HAP-1 (cell line): Measurements from ENCODE around the gene CLASP1.

Experiments used
- DNase-seq, 2 experiments: peaks; one replicate each; pipeline ENCODE4 v3.0.0-alpha.2; 2016 to 2020; ENCODE audit warnings: low spot score in 2 of 2
- H3K27me3 ChIP-seq: fragments of 250-450 bp; sonication (Bioruptor Pico); 2 replicates; pipeline ENCODE4 v1.5.1; 2020; ENCODE audit warnings: low read depth, mild to moderate bottlenecking, moderate library complexity
- H3K36me3 ChIP-seq: fragments of 250-450 bp; sonication (Bioruptor Pico); replicated peaks from 2 replicates; pipeline ENCODE4 v1.5.1; 2020; ENCODE audit warnings: mild to moderate bottlenecking
- H3K4me1 ChIP-seq: fragments of 250-450 bp; sonication (Bioruptor Pico); 2 replicates; pipeline ENCODE4 v1.5.1; 2020; ENCODE audit warnings: mild to moderate bottlenecking
- H3K4me3 ChIP-seq: fragments of 250-450 bp; sonication (Bioruptor Pico); 2 replicates; pipeline ENCODE4 v1.5.1; 2020; ENCODE audit warnings: mild to moderate bottlenecking, moderate library complexity
- H3K9me3 ChIP-seq: fragments of 250-450 bp; sonication (Bioruptor Pico); 2 replicates; pipeline ENCODE4 v1.5.1; 2020; ENCODE audit warnings: mild to moderate bottlenecking, moderate library complexity
- in situ Hi-C: fragments of 300-500 bp; cut with MboI; formaldehyde crosslinking; loops from 3 replicates; pipeline ENCODE4 v1.14.3; 2020; ENCODE audit warnings: low sequenced_read_pairs, inconsistent platforms, mixed read lengths

Gene CLASP1

GRCh38 chr2:121293450-121294325, 355.6 kb downstream of the CLASP1 start:
- Histone ChIP-seq H3K36me3 (no peaks in the 10 kb centered on the region), H3K4me3 (no peak overlapping the region), H3K27me3 (no peaks in the 10 kb centered on the region), H3K9me3 (no peaks in the 10 kb centered on the region), H3K4me1 (no peaks in the 10 kb centered on the region)
- DNase-seq: no peak
- in situ Hi-C loops: no loop called here

- Histone ChIP-seq H3K4me3 (no peak overlapping the region), H3K36me3 (no peaks in the 10 kb centered on the region), H3K27me3 (no peaks in the 10 kb centered on the region), H3K9me3 (no peaks in the 10 kb centered on the region), H3K4me1 (no peaks in the 10 kb centered on the region)
- in situ Hi-C loops: no loop called here
- no peak for DNase-seq
Observed at GRCh38 chr2:121291251-121291580, 358.0 kb downstream of the CLASP1 start.

GRCh38 chr2:121289271-121289670, 360.0 kb downstream of the CLASP1 start:
- no peaks in the 10 kb centered on the region for H3K27me3 ChIP-seq
- H3K4me1 ChIP-seq: no peaks in the 10 kb centered on the region
- no peaks in the 10 kb centered on the region for H3K9me3 ChIP-seq
- no peak overlapping the region for H3K4me3 ChIP-seq
- no peak for DNase-seq
- H3K36me3 ChIP-seq: no peaks in the 10 kb centered on the region
- in situ Hi-C loops: no loop called here

- no peaks in the 10 kb centered on the region for H3K27me3 ChIP-seq
- no peak overlapping the region for H3K4me3 ChIP-seq
- in situ Hi-C loops: no loop called here
- DNase-seq: no peak
- no peaks in the 10 kb centered on the region for H3K36me3 ChIP-seq
- H3K9me3 ChIP-seq: no peaks in the 10 kb centered on the region
- H3K4me1 ChIP-seq: no peaks in the 10 kb centered on the region; the same call in 1 of the 2 replicates
Observed at GRCh38 chr2:121288454-121289231, 360.6 kb downstream of the CLASP1 start.

- Histone ChIP-seq H3K36me3 (no peaks in the 10 kb centered on the region), H3K4me3 (no peak overlapping the region), H3K27me3 (no peaks in the 10 kb centered on the region), H3K4me1 (peaks cover 5% of the 10 kb centered on the region; the same call in 1 of the 2 replicates), H3K9me3 (no peaks in the 10 kb centered on the region)
- no peak for DNase-seq
- in situ Hi-C loops: no loop called here
Observed at GRCh38 chr2:121287956-121288355, 361.3 kb downstream of the CLASP1 start.
